ENCODE results near the gene SLC25A17. TPM values are rescaled to one million over a fixed set of nuclear protein-coding genes. Genes with fewer than 3 reads are reported as not detected.

The SLC25A17 gene
- total RNA-seq, 1 experiment from 2014 or later: 28.1 TPM

DNA sequence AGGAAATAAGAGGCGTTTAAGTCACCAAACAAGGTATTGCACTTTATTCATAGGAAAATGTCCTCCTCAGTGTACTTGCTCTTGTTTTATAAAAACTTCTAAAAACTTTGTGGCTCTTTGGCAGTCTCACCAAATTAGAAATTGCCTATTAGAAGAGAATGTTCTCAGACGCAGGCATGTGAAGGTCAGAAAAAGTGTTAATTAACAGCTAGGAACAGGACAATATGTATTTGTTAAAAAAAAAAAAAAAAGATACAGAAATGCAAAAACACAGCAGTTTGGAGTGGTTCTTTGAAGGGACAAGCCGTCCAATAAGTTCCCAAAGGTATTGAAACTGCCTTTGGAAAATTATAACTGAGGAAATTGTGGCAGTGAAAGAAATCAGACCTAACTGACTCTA lies 67.9 kb downstream of the SLC25A17 start:
- no peak overlapping the region for H3K27ac ChIP-seq
- intact Hi-C loops (cut with micrococcal nuclease; ENCODE audit: unreplicated experiment): no loop called here
- H3K9me3 ChIP-seq (ENCODE audit: insufficient read depth, low read depth): no peaks in the 10 kb centered on the region; the same call in 1 of the 2 replicates
- DNase-seq: no peak
- H3F3A ChIP-seq (ENCODE audit: insufficient read depth, low read depth): peaks cover 10% of the 10 kb centered on the region
- H3K4me3 ChIP-seq: no peak overlapping the region
- no peaks in the 10 kb centered on the region for H3K79me2 ChIP-seq (ENCODE audit: low read depth)
- H3K4me1 ChIP-seq (replicated peaks; ENCODE audit: insufficient read depth): peaks cover 12% of the 10 kb centered on the region
- CTCF ChIA-PET: interaction anchor here (0.7 to 1.1 kb wide), 2 partner anchors 41 to 314 kb away, joined by 3 to 5 read pairs; no protein-coding TSS in a partner anchor
- no peaks in the 10 kb centered on the region for H3K9me2 ChIP-seq (ENCODE audit: insufficient read depth)
- BruUV-seq (replicated peaks): no TSS peak
- POLR2A ChIA-PET (ENCODE audit: unreplicated experiment): no interaction called here
- H3K36me3 ChIP-seq (ENCODE audit: low read depth): no peaks in the 10 kb centered on the region
- no peaks in the 10 kb centered on the region for H4K20me1 ChIP-seq (ENCODE audit: insufficient read depth)
- TF ChIP-seq EZH2 (IDR thresholded peaks at IDR 0.05; ENCODE audit: low read depth) (no peak), CTCF (conservative IDR thresholded peaks at IDR 0.05) (no peak)
- no peak overlapping the region for H2AFZ ChIP-seq
- H3K27me3 ChIP-seq (ENCODE audit: insufficient read depth, low read depth): no peaks in the 10 kb centered on the region
- no peak overlapping the region for H3K4me2 ChIP-seq

DNA sequence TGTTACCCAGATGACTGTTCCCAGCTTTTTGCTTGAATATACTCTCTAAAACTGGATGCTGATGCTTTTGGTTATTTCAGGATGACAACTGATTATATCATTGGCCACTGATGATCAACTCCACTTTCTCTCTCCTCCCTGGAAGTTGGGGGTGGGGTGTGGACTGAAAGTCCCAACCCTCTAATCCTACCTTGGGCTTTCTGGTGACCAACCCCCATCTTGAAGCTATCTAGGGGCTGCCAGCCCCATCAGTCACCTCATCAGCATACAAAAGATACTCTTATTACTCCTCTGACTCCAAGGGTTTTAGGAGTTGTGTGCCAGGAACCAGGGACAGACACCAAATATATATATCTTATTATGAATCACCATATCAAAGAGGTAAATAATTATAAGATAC lies 69.3 kb downstream of the SLC25A17 start:
- H2AFZ ChIP-seq: no peak overlapping the region
- POLR2A ChIA-PET (ENCODE audit: unreplicated experiment): no interaction called here
- BruUV-seq (replicated peaks): no TSS peak
- no peak overlapping the region for H3K4me2 ChIP-seq
- H3K4me3 ChIP-seq: no peak overlapping the region
- CTCF ChIA-PET: no interaction called here
- peaks cover 10% of the 10 kb centered on the region for H3F3A ChIP-seq (ENCODE audit: insufficient read depth, low read depth)
- H3K36me3 ChIP-seq (ENCODE audit: low read depth): no peaks in the 10 kb centered on the region
- intact Hi-C loops (cut with micrococcal nuclease; ENCODE audit: unreplicated experiment): no loop called here
- H3K9me3 ChIP-seq (ENCODE audit: insufficient read depth, low read depth): no peaks in the 10 kb centered on the region; the same call in 1 of the 2 replicates
- no peak for DNase-seq
- peaks cover 12% of the 10 kb centered on the region for H3K4me1 ChIP-seq (replicated peaks; ENCODE audit: insufficient read depth)
- no peaks in the 10 kb centered on the region for H3K79me2 ChIP-seq (ENCODE audit: low read depth)
- no peak for TF ChIP-seq EZH2 (IDR thresholded peaks at IDR 0.05; ENCODE audit: low read depth)
- no peaks in the 10 kb centered on the region for H3K27me3 ChIP-seq (ENCODE audit: insufficient read depth, low read depth)
- no peaks in the 10 kb centered on the region for H3K9me2 ChIP-seq (ENCODE audit: insufficient read depth)
- no peak overlapping the region for H3K27ac ChIP-seq
- H4K20me1 ChIP-seq (ENCODE audit: insufficient read depth): no peaks in the 10 kb centered on the region

DNA sequence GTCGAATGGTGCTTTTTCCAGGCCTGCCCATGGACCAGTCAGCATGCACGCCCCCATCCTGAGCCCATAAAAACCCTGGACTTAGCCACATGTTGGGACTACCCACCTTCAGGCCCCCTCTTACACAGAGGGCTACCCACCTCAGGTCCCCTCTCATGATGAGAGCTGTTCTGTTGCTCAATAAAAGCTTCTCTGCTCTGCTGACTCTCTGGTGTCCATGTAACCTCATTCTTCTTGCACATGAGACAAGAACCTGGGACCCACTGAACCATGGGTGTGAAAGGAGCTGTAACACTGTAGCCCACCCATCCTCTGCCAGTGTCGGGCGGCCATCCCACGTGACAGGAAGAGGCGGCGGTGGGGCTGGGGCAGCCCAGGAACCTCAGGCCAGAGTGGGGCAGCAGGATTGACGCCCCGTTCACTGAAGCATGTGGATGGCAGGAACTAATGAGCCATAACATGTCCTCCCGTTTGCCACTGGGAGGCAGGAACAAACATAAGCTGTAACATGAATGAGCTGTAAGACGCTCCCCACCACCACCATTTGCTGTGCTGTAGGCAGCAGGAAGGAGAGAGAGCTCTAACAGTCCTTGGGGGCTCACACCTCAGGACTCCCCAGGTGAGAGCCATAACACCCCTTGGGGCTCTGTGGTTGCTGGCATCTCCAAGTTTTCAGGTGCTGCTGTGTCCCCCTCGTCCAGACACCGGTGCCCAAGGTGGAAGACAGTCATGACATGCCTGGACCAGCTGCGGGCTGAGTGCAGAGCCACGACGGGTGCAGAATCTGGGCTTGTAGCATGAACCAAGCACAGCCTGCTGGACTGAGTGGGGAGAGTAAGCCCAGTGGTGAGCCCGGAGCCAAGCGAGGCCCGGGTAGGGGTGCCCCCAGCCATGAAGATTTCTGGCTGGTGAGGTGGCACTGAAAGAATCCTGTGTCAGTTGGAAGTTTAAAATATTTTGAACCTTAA lies 70.5 kb downstream of the SLC25A17 start:
- ChIA-PET POLR2A (ENCODE audit: unreplicated experiment) (no interaction called here), CTCF (no interaction called here)
- DNase-seq: no peak
- Histone ChIP-seq H2AFZ (no peak overlapping the region), H3K9me2 (ENCODE audit: insufficient read depth) (no peaks in the 10 kb centered on the region), H3K9me3 (ENCODE audit: insufficient read depth, low read depth) (no peaks in the 10 kb centered on the region; the same call in 1 of the 2 replicates), H3K27ac (no peak overlapping the region), H3F3A (ENCODE audit: insufficient read depth, low read depth) (peaks cover 11% of the 10 kb centered on the region), H3K4me3 (no peak overlapping the region), H3K4me2 (no peak overlapping the region), H3K36me3 (ENCODE audit: low read depth) (no peaks in the 10 kb centered on the region), H4K20me1 (ENCODE audit: insufficient read depth) (no peaks in the 10 kb centered on the region), H3K79me2 (ENCODE audit: low read depth) (no peaks in the 10 kb centered on the region), H3K4me1 (replicated peaks; ENCODE audit: insufficient read depth) (peaks cover 12% of the 10 kb centered on the region), H3K27me3 (ENCODE audit: insufficient read depth, low read depth) (no peaks in the 10 kb centered on the region)
- no TSS peak for BruUV-seq (replicated peaks)
- TF ChIP-seq CTCF (conservative IDR thresholded peaks at IDR 0.05): no peak
- TF ChIP-seq EZH2 (IDR thresholded peaks at IDR 0.05; ENCODE audit: low read depth): no peak
- intact Hi-C loops (cut with micrococcal nuclease; ENCODE audit: unreplicated experiment): no loop called here
